ENCODE measurements around the gene LY6G5C. TPM values are rescaled to one million over a fixed set of nuclear protein-coding genes. Genes with fewer than 3 reads are reported as not detected.

The LY6G5C gene
- total RNA-seq, 1 donor from 2014 or later = not detected

DNA sequence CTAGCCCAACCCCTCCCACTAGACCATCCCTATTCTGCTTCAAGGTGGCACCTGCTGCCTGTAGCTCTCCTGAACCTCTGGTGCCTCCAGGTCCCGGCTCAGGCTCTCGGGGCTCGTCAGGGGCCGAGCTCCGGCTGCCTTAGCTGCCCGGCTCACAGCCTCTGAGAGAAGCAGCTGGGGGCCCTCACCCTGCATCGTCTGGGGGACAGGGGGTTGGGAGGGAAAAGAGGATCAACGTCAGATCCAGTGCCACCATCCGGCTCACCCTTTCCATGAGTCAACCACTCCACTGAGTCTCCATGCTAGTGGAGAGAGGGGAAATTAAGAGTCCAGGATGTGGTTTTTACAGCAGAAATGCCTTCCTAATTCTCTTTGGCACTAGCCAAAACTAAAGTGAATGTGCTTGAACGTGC is 41.4 kb downstream of the LY6G5C start:
- DNase-seq = no peak

DNA sequence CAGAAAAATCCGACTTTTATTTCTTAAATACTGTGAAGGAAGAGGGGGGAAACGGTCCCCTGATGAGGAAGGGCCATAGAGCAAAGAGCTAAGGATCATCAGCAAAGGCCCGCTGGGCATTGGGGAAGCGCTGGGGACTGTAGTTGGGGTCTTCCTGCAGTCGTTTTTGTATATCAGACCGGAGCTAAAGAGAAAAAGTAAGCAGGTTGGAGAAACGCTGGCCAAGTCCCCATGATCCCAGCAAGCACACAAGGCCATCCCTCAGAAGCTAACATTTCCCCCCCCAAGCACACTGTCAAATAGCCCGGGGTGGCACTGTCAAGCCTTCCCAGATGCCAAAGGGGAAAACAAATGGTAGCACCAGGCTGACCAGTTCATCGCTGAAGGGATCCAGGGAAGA is 41.8 kb downstream of the LY6G5C start:
- DNase-seq = no peak

DNA sequence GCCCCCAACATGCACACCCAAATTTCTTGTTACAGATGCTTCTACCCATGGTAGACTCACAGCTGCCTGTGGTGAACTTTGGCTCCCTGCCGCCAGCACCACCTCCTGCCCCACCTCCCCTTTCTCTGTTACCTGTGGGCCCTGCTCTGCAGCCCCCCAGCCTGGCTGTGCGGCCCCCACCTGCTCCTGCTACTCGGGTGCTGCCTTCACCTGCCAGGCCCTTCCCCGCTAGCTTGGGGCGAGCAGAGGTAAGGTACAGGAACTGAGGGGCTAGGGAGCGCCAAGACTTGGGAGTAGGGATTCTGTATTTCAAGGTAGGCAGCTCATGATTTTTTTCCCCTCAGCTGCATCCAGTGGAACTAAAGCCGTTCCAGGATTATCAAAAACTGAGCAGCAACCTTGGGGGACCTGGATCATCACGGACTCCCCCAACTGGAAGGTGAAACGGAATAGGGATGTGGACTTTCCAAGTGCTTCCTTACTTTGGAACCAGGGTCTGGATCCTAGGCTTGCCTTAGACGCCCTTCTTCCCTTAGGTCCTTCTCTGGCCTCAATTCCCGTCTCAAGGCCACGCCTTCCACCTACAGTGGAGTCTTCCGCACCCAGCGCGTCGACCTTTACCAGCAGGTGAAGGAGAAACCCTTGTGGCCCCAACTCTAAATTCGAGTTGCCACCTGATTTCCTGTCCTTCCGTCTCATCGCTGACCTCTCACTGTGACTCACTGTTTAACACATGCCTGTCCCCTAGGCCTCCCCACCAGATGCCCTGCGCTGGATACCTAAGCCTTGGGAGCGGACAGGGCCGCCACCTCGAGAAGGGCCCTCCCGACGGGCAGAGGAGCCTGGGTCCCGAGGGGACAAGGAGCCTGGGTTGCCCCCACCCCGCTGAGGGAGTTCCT is 43.9 kb downstream of the LY6G5C start:
- no peak for DNase-seq

DNA sequence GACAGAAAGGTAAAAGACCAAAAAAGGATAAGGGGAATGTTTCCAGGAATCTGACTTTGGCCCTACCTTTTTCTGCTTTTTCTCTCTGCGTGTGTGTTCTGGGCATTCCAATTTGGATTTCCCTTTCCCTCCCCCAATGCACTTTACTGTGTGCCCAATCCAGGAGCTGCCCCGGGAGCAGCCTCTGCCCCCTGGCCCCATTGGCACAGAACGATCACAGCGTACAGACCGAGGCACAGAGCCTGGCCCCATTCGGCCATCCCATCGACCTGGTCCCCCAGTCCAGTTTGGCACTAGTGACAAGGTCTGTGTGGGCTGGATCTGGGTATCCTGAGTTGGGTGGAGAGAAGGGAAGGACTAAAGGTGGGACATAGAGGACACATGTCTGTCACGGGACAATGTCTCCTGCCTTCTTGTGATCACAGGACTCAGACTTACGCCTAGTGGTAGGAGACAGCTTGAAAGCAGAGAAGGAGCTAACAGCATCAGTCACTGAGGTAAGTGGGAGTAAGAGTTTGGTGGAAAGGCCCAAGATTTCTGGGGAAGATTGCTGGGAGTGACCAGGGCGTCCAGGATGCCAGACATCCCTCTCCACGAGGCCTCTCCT is 45.8 kb downstream of the LY6G5C start:
- no peak for DNase-seq

DNA sequence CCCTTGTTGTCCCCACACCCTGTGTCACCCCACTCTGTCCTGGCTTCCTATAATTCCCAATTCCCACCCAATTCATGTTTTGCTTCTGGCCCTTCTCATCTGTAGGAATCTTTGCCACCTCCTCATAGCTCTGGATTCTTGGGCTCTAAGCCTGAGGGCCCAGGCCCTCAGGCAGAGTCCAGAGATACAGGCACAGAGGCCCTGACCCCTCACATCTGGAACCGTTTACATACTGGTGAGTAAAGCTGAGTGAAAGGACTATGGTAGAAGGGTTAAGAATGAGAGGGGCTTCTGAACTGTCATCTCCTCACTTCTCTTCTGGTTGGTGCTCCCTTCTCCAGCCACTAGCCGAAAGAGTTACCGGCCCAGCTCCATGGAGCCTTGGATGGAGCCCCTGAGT is 46.7 kb downstream of the LY6G5C start:
- no peak for DNase-seq

DNA sequence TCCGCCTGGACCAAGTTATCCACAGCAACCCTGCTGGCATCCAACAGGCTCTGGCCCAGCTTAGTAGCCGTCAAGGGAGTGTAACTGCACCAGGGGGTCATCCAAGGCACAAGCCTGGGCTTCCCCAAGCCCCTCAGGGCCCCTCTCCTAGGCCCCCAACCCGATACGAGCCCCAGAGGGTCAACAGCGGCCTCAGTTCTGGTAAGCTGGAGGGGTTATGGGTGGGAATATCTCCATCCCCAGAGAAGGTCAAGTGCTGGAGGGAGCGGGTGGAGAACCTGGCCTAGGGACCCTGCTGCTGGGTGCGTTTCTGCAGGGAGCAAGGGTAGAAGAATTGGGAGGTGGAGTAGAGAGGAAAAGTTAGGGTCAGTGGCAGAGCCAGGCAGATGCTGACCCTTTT is 47.4 kb downstream of the LY6G5C start:
- DNase-seq = no peak

DNA sequence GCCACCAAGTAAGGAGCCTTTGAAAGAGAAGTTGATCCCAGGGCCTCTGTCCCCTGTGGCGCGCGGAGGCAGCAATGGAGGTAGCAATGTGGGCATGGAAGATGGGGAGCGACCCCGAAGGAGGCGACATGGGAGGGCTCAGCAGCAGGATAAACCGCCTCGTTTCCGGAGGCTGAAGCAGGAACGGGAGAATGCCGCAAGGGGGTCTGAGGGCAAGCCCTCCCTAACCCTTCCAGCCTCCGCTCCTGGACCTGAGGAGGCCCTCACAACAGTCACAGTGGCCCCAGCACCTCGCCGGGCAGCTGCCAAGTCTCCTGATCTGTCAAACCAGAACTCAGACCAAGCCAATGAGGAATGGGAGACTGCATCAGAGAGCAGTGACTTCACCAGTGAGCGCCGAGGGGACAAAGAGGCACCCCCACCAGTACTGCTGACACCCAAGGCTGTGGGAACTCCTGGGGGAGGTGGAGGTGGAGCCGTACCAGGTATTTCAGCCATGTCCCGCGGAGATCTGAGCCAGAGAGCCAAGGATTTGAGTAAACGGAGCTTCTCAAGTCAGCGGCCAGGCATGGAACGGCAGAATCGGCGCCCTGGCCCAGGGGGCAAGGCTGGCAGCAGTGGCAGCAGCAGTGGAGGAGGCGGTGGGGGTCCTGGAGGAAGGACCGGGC is 48.5 kb downstream of the LY6G5C start:
- no peak for DNase-seq

DNA sequence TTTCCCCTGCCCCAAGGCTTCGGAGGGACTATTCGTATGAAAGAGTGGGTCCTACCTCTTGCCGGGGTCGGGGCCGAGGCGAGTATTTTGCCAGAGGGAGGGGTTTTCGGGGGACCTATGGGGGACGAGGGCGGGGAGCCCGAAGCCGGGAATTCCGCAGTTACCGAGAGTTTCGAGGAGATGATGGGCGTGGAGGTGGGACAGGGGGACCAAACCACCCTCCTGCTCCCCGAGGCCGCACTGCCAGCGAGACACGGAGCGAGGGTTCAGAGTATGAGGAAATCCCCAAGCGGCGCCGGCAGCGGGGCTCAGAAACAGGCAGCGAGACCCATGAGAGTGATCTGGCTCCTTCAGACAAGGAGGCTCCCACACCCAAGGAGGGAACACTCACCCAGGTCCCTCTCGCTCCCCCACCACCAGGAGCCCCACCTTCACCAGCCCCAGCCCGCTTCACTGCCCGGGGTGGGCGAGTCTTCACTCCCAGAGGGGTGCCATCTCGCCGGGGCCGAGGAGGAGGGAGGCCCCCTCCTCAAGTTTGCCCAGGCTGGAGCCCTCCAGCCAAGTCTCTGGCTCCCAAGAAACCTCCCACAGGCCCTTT is 49.1 kb downstream of the LY6G5C start:
- no peak for DNase-seq

DNA sequence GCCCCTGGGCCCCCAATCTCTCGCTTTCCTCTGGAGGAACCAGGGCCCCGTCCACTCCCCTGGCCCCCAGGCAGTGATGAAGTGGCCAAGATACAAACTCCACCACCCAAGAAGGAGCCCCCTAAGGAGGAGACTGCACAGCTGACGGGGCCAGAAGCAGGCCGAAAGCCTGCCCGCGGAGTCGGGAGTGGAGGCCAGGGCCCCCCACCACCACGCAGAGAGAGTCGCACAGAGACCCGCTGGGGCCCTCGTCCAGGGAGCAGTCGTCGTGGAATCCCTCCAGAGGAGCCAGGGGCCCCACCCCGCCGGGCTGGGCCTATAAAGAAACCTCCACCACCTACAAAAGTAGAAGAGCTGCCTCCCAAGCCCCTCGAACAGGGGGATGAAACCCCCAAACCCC is 49.7 kb downstream of the LY6G5C start:
- no peak for DNase-seq

DNA sequence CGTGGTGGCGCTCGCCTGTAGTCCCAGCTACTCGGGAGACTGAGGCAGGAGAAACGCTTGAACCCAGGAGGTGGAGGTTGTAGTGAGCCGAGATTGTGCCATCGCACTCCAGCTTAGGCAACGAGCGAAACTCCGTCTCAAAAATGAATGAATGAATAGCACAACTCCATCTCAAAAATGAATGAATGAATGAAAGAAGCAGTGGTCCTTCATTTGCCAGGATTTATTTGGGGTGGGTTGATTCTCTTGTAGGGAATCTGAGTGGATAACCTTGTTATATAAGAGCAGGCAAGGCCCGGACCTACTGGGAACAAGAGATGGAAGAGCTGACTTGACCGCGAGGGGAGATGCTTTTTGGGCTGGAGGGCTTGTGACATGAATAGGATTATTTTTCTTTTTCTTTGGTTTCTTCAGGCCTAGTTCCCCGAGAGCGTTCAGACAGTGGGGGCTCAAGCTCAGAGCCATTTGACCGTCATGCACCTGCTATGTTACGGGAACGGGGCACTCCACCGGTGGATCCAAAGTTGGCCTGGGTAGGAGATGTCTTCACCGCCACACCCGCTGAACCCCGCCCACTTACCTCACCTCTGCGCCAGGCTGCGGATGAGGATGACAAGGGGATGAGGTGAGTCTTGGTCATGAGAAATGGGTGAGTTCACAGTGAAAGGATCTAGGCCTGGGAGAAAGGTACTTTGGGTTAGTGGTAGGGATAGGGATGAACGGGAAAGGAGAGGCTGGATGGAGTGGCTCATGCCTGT is 50.5 kb downstream of the LY6G5C start:
- DNase-seq = no peak

DNA sequence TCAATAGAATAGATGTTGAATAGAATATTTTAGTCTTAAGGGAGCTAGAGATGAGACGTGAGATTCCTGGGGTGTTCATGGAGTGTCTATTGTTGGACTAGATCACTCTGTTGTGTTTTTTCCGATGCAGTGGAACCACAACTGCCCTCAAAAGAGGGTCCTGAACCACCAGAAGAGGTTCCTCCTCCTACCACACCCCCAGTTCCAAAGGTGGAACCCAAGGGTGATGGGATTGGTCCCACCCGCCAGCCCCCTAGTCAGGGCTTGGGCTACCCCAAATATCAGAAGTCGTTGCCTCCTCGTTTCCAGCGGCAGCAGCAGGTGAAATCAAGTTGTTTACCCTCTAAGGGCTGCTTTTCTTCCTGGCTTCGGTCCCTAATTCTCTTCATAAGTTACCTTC is 51.9 kb downstream of the LY6G5C start:
- no peak for DNase-seq

DNA sequence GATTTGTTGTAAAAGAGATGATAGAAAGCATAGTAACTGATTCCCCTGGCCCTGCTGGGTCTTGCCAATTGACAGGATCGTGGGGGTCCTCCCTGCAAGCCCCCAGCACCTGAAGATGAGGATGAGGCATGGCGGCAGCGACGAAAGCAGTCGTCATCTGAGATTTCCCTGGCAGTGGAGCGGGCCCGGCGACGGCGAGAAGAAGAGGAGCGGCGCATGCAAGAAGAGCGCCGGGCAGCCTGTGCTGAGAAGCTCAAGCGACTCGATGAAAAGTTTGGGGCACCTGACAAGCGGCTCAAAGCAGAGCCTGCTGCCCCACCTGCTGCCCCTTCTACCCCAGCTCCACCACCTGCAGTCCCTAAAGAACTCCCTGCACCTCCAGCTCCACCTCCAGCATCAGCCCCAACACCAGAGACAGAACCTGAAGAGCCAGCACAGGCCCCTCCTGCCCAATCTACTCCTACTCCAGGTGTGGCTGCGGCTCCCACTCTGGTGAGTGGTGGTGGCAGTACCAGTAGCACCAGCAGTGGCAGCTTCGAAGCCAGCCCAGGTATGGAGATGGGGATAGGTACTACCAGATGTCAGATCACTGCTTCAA is 53.1 kb downstream of the LY6G5C start:
- DNase-seq = no peak

DNA sequence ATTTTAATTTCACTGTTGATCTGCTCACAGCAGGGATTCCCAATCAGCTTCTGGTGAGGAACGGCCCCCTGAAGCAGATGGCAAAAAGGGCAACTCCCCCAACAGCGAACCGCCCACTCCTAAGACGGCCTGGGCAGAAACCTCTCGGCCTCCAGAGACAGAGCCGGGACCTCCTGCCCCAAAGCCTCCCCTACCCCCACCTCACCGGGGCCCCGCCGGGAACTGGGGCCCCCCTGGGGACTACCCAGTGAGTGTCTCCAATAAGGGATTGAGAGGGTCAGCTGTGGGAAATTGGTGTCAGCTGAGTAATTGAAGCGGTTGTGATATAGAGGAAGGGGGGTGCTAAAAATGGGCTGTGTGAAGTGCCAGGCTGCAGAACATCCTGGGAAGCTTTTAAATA is 53.9 kb downstream of the LY6G5C start:
- no peak for DNase-seq

Small RNAs within 50 kb of the gene (small RNA-seq; reads per million reads assigned to genes)
- gene LY6G6D (ENCODE audit: low replicate concordance) = not detected
- gene MIR4646 (ENCODE audit: low replicate concordance) = not detected
- gene MIR6832 (ENCODE audit: low replicate concordance) = not detected
- gene RF00019 (ENCODE audit: low replicate concordance) = not detected

Other genes starting within 250 kb of the LY6G5C start
- gene MICB, start 182.9 kb downstream of the LY6G5C start, total RNA-seq = 1.2 TPM
- not detected for gene MCCD1, start 152.1 kb downstream of the LY6G5C start, total RNA-seq
- gene DDX39B, start 139.1 kb downstream of the LY6G5C start, total RNA-seq = 267 TPM
- gene ATP6V1G2, start 134.5 kb downstream of the LY6G5C start, total RNA-seq = 1.4 TPM
- 12.1 TPM for gene NFKBIL1, start 133.5 kb downstream of the LY6G5C start, total RNA-seq
- gene LTA, start 108.8 kb downstream of the LY6G5C start, total RNA-seq = not detected
- 1.9 TPM for gene TNF, start 105.5 kb downstream of the LY6G5C start, total RNA-seq
- 1.6 TPM for gene LTB, start 98.6 kb downstream of the LY6G5C start, total RNA-seq
- gene LST1, start 94.8 kb downstream of the LY6G5C start, total RNA-seq = 7.6 TPM
- not detected for gene NCR3, start 88.1 kb downstream of the LY6G5C start, total RNA-seq
- 23.8 TPM for gene AIF1, start 65.8 kb downstream of the LY6G5C start, total RNA-seq
- 49.6 TPM for gene PRRC2A, start 60.4 kb downstream of the LY6G5C start, total RNA-seq
- gene BAG6, start 28.4 kb downstream of the LY6G5C start, total RNA-seq = 101 TPM
- gene APOM, start 25.2 kb downstream of the LY6G5C start, total RNA-seq = 1.2 TPM
- gene C6orf47, start 20.3 kb downstream of the LY6G5C start, total RNA-seq = 14.1 TPM
- gene GPANK1, start 16.1 kb downstream of the LY6G5C start, total RNA-seq = 8.2 TPM
- 75.8 TPM for gene CSNK2B, start 15.0 kb downstream of the LY6G5C start, total RNA-seq
- gene LY6G5B, start 11.1 kb downstream of the LY6G5C start, total RNA-seq = 4.0 TPM
- 36.0 TPM for gene ABHD16A, start 22.3 kb upstream of the LY6G5C start, total RNA-seq
- gene LY6G6F, start 25.8 kb upstream of the LY6G5C start, total RNA-seq = not detected
- gene LY6G6D, start 34.3 kb upstream of the LY6G5C start, total RNA-seq = 10.3 TPM
- gene LY6G6C, start 40.7 kb upstream of the LY6G5C start, total RNA-seq = 20.4 TPM
- gene MPIG6B, start 42.3 kb upstream of the LY6G5C start, total RNA-seq = 0.59 TPM
- gene DDAH2, start 48.2 kb upstream of the LY6G5C start, total RNA-seq = 62.2 TPM
- gene CLIC1, start 55.5 kb upstream of the LY6G5C start, total RNA-seq = 185 TPM
- gene MSH5, start 58.9 kb upstream of the LY6G5C start, total RNA-seq = 9.1 TPM
- 3.9 TPM for gene SAPCD1, start 81.6 kb upstream of the LY6G5C start, total RNA-seq
- gene VWA7, start 96.3 kb upstream of the LY6G5C start, total RNA-seq = 0.99 TPM
- gene VARS1, start 114.7 kb upstream of the LY6G5C start, total RNA-seq = 29.1 TPM
- gene LSM2, start 125.9 kb upstream of the LY6G5C start, total RNA-seq = 21.0 TPM
- gene HSPA1L, start 134.2 kb upstream of the LY6G5C start, total RNA-seq = 1.8 TPM
- gene HSPA1A, start 134.5 kb upstream of the LY6G5C start, total RNA-seq = 213 TPM
- gene HSPA1B, start 146.7 kb upstream of the LY6G5C start, total RNA-seq = 286 TPM
- 19.0 TPM for gene NEU1, start 181.8 kb upstream of the LY6G5C start, total RNA-seq
- gene SLC44A4, start 197.9 kb upstream of the LY6G5C start, total RNA-seq = 0.10 TPM
- 25.6 TPM for gene EHMT2, start 216.6 kb upstream of the LY6G5C start, total RNA-seq
- 3.9 TPM for gene ZBTB12, start 221.0 kb upstream of the LY6G5C start, total RNA-seq
- 4.9 TPM for gene C2, start 246.7 kb upstream of the LY6G5C start, total RNA-seq

Data from skin of body (tissue), 3 donors.